ENCODE results near the gene NPHP4.

NPHP4 gene

GRCh38 chr1:5907966-5908365 is 84.3 kb downstream of the NPHP4 start:
- no peak for TF ChIP-seq CTCF (IDR thresholded peaks at IDR 0.05; ENCODE audit: control extremely low read depth, extremely low read depth, low read depth, missing control alignments)
- POLR2A ChIA-PET: no interaction called here
- CTCF ChIA-PET: interaction anchor here (1.0 kb wide), 1 partner anchor 9 kb away, joined by 3 read pairs; no protein-coding TSS in a partner anchor
- no peak for DNase-seq (ENCODE audit: extremely low spot score)

GRCh38 chr1:5907386-5907785 is 84.8 kb downstream of the NPHP4 start:
- POLR2A ChIA-PET: no interaction called here
- no peak for TF ChIP-seq CTCF (IDR thresholded peaks at IDR 0.05; ENCODE audit: control extremely low read depth, extremely low read depth, low read depth, missing control alignments)
- CTCF ChIA-PET: interaction anchor here (2.6 kb wide), 1 partner anchor 8 kb away, joined by 8 read pairs; no protein-coding TSS in a partner anchor
- DNase-seq (ENCODE audit: extremely low spot score): no peak

GRCh38 chr1:5906966-5907365 is 85.3 kb downstream of the NPHP4 start:
- POLR2A ChIA-PET: no interaction called here
- DNase-seq (ENCODE audit: extremely low spot score): no peak
- TF ChIP-seq CTCF (IDR thresholded peaks at IDR 0.05; ENCODE audit: control extremely low read depth, extremely low read depth, low read depth, missing control alignments): no peak
- CTCF ChIA-PET: interaction anchor here (1.9 to 2.6 kb wide), 2 partner anchors 9 to 12 kb away, joined by 5 to 8 read pairs; no protein-coding TSS in a partner anchor

- no peak for TF ChIP-seq CTCF (IDR thresholded peaks at IDR 0.05; ENCODE audit: control extremely low read depth, extremely low read depth, low read depth, missing control alignments)
- ChIA-PET CTCF (interaction anchor here (0.8 to 2.6 kb wide), 4 partner anchors 9 to 25 kb away, joined by 3 to 8 read pairs (median 4); no protein-coding TSS in a partner anchor), POLR2A (no interaction called here)
- DNase-seq (ENCODE audit: extremely low spot score): no peak
Observed at GRCh38 chr1:5906116-5906515, 86.1 kb downstream of the NPHP4 start.

- no peak for DNase-seq (ENCODE audit: extremely low spot score)
- TF ChIP-seq CTCF (IDR thresholded peaks at IDR 0.05; ENCODE audit: control extremely low read depth, extremely low read depth, low read depth, missing control alignments): no peak
- ChIA-PET CTCF (interaction anchor here (1.9 to 2.6 kb wide), 2 partner anchors 10 to 13 kb away, joined by 5 to 8 read pairs; no protein-coding TSS in a partner anchor), POLR2A (no interaction called here)
Observed at GRCh38 chr1:5905436-5905835, 86.8 kb downstream of the NPHP4 start.

GRCh38 chr1:5904551-5904950 is 87.7 kb downstream of the NPHP4 start:
- ChIA-PET POLR2A (no interaction called here), CTCF (interaction anchor here (2.6 kb wide), 1 partner anchor 11 kb away, joined by 8 read pairs; no protein-coding TSS in a partner anchor)
- DNase-seq (ENCODE audit: extremely low spot score): no peak
- no peak for TF ChIP-seq CTCF (IDR thresholded peaks at IDR 0.05; ENCODE audit: control extremely low read depth, extremely low read depth, low read depth, missing control alignments)

All from GM10248 (cell line).